Liver (tissue), 9 donors: ENCODE data around the gene PPIP5K1. TPM values are rescaled to one million over a fixed set of nuclear protein-coding genes. Genes with fewer than 3 reads are reported as not detected.

ENCODE experiments used
- DNase-seq: peaks from one replicate; pipeline ENCODE4 v3.0.0-alpha.2; 2017; ENCODE audit warnings: low spot score
- H3K27ac ChIP-seq, 2 donors: one replicate each; pipeline ENCODE4 v1.7.0; 2013; ENCODE audit warnings: inconsistent platforms in 2 of 2, low read length in 2 of 2, control low read depth in 1 of 2, low read depth in 1 of 2, mild to moderate bottlenecking in 1 of 2
- H3K27me3 ChIP-seq, 4 donors: one replicate each; pipeline versions ENCODE4 v1.6.1 to v1.7.0; 2013; ENCODE audit warnings: low read length in 3 of 4, inconsistent platforms in 1 of 4, mild to moderate bottlenecking in 1 of 4, moderate library complexity in 1 of 4; ENCODE audit not compliant: control insufficient read depth in 4 of 4, insufficient read depth in 4 of 4
- H3K36me3 ChIP-seq, 4 donors: one replicate each; pipeline versions ENCODE4 v1.6.1 to v1.7.0; 2013; ENCODE audit warnings: low read length in 3 of 4, mild to moderate bottlenecking in 3 of 4, low read depth in 1 of 4, moderate library complexity in 1 of 4; ENCODE audit not compliant: control insufficient read depth in 4 of 4, insufficient read depth in 3 of 4
- H3K4me1 ChIP-seq, 4 donors: one replicate each; pipeline versions ENCODE4 v1.6.1 to v1.7.0; 2013; ENCODE audit warnings: low read length in 3 of 4, mild to moderate bottlenecking in 3 of 4, moderate library complexity in 1 of 4; ENCODE audit not compliant: control insufficient read depth in 4 of 4, insufficient read depth in 4 of 4
- H3K4me3 ChIP-seq, 3 donors: one replicate each; pipeline versions ENCODE4 v1.6.1 to v1.7.0; 2013; ENCODE audit warnings: low read length in 3 of 3, control low read depth in 1 of 3, low read depth in 1 of 3, mild to moderate bottlenecking in 1 of 3
- H3K9ac ChIP-seq, 2 donors: one replicate each; pipeline ENCODE4 v1.7.0; 2013; ENCODE audit warnings: low read length in 2 of 2, mild to moderate bottlenecking in 2 of 2, moderate library complexity in 2 of 2, control low read depth in 1 of 2, low read depth in 1 of 2
- H3K9me3 ChIP-seq, 4 donors: one replicate each; pipeline versions ENCODE4 v1.6.1 to v1.7.0; 2013; ENCODE audit warnings: low read length in 3 of 4; ENCODE audit not compliant: control insufficient read depth in 4 of 4
- EGR1 ChIP-seq, 2 donors: IDR thresholded peaks; 2 replicates each; pipeline ENCODE4 v1.6.1; 2016 to 2018; ENCODE audit warnings: antibody characterized with exemption in 2 of 2, low read depth in 2 of 2
- FOXA1 ChIP-seq: IDR thresholded peaks from 2 replicates; pipeline ENCODE4 v1.6.1; 2016; ENCODE audit warnings: antibody characterized with exemption
- FOXA2 ChIP-seq: IDR thresholded peaks from 2 replicates; pipeline ENCODE4 v1.6.1; 2016; ENCODE audit warnings: antibody characterized with exemption
- GABPA ChIP-seq, 2 donors: IDR thresholded peaks in 1 of 2; conservative IDR thresholded peaks in 1 of 2; 2 replicates each; pipeline ENCODE4 v1.6.1; 2016; ENCODE audit warnings: antibody characterized with exemption in 2 of 2, mild to moderate bottlenecking in 1 of 2, moderate library complexity in 1 of 2
- HNF4A ChIP-seq, 2 donors: conservative IDR thresholded peaks; 2 replicates each; pipeline ENCODE4 v1.6.1; 2016; ENCODE audit warnings: antibody characterized with exemption in 2 of 2, mild to moderate bottlenecking in 2 of 2
- HNF4G ChIP-seq: IDR thresholded peaks from 2 replicates; pipeline ENCODE4 v1.6.1; 2016; ENCODE audit warnings: antibody characterized with exemption
- JUND ChIP-seq, 2 donors: IDR thresholded peaks; 2 replicates each; pipeline ENCODE4 v1.6.1; 2016; ENCODE audit warnings: antibody characterized with exemption in 2 of 2
- NR2F2 ChIP-seq: IDR thresholded peaks from 2 replicates; pipeline ENCODE4 v1.6.1; 2016; ENCODE audit warnings: antibody characterized with exemption
- RAD21 ChIP-seq, 2 donors: IDR thresholded peaks; 2 replicates each; pipeline ENCODE4 v1.6.1; 2016; ENCODE audit warnings: antibody characterized with exemption in 2 of 2, mild to moderate bottlenecking in 2 of 2
- REST ChIP-seq: IDR thresholded peaks from 2 replicates; pipeline ENCODE4 v1.6.1; 2016; ENCODE audit warnings: antibody characterized with exemption, mild to moderate bottlenecking
- RXRA ChIP-seq, 2 donors: IDR thresholded peaks; 2 replicates each; pipeline ENCODE4 v1.6.1; 2017 to 2018; ENCODE audit warnings: antibody characterized with exemption in 2 of 2, mild to moderate bottlenecking in 1 of 2
- SP1 ChIP-seq: IDR thresholded peaks from 2 replicates; pipeline ENCODE4 v1.6.1; 2018; ENCODE audit warnings: antibody characterized with exemption, mild to moderate bottlenecking
- TAF1 ChIP-seq: conservative IDR thresholded peaks from 2 replicates; pipeline ENCODE4 v1.6.1; 2016; ENCODE audit warnings: antibody characterized with exemption, mild to moderate bottlenecking
- YY1 ChIP-seq: IDR thresholded peaks from 2 replicates; pipeline ENCODE4 v1.6.1; 2016; ENCODE audit warnings: antibody characterized with exemption, mild to moderate bottlenecking
- WGBS: extraction: QIAGEN DNeasy Blood & Tissue Kit; methylation state at CpG from one replicate; pipeline ENCODE4 v1.1.7; 2013; 5-methylcytosine and 5-hydroxymethylcytosine counted together
- polyA plus RNA-seq, 2 donors: library from polyadenylated mRNA; stranded (reverse) in 1 of 2; unstranded in 1 of 2; fragments of 200-250 nt in 1 of 2; fragments of >200 nt in 1 of 2; fragmentation: Nextera tagmentation in 1 of 2; extraction: Ambion mirVana in 1 of 2; gene quantifications; one replicate each; pipeline versions ENCODE4 v1.2.1 to v1.2.3, GENCODE V29; 2013 to 2015
- total RNA-seq, 2 donors: library from RNA; depleted of rRNA; stranded (reverse); fragments of >200 nt; gene quantifications; one replicate each; pipeline ENCODE4 v1.2.3, GENCODE V29; 2014
- TF ChIP-seq, protein P1 (sequence below): IDR thresholded peaks from 2 replicates; pipeline ENCODE4 v1.6.1; 2016; ENCODE audit warnings: antibody characterized with exemption
- TF ChIP-seq, protein P2 (sequence below): IDR thresholded peaks from 2 replicates; pipeline ENCODE4 v1.6.1; 2016; ENCODE audit warnings: antibody characterized with exemption
- TF ChIP-seq, protein P3 (sequence below): fragments of 150-350 bp; IDR thresholded peaks from 2 replicates; pipeline ENCODE4 v1.5.1; 2017; ENCODE audit warnings: improper control_type of control experiment, low read depth, low read length; ENCODE audit not compliant: missing input control
- TF ChIP-seq, protein P4 (sequence below): IDR thresholded peaks from 2 replicates; pipeline ENCODE4 v1.6.1; 2016; ENCODE audit warnings: antibody characterized with exemption
- donor health status: healthy.
- donor health status: healthy.
- donor health status: healthy.
- donor health status: healthy.
- donor health status: healthy.

Gene PPIP5K1
- total and polyA plus RNA-seq, 4 donors: 2.5 to 18.2 (median 8.7) TPM

GRCh38 chr15:43505738-43506137 is 84.3 kb downstream of the PPIP5K1 start:
- Histone ChIP-seq H3K36me3 (no peaks in the 10 kb centered on the region), H3K27me3 (no peaks in the 10 kb centered on the region), H3K4me3 (no peak overlapping the region), H3K27ac (no peak overlapping the region), H3K4me1 (peaks cover 0 to 7% (median 4%) of the 10 kb centered on the region in 4 donors), H3K9ac (no peak overlapping the region), H3K9me3 (no peaks in the 10 kb centered on the region)
- 71% methylated on average over 1 of the region's 1 CpG for WGBS
- DNase-seq: no peak
- TF ChIP-seq EGR1 (IDR thresholded peaks at IDR 0.05; ENCODE audit: low read depth in 2 of 2) (no peak), SP1 (no peak), FOXA1 (no peak), GABPA (IDR thresholded peaks at IDR 0.05 in 1 of 2, conservative IDR thresholded peaks at IDR 0.05 in 1 of 2) (no peak)

DNA sequence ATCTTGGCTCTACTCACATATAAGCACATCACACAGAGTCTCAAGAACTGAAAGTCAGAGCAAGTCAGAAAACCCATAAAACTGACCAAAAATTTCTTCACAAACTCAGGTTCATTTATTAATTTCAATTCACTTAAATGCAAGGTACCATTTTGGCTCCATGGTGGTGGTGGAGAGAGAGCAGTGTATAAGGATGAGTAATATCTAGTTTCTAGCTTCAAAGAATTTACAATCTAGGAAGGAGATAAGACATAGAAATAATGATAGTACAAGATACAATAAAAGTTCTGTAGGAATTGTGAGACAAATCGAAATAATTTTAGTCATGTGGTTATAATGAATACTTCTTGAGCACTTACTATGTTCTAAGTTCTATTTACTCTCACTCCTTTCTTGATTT is 90.4 kb downstream of the PPIP5K1 start:
- Histone ChIP-seq H3K36me3 (no peaks in the 10 kb centered on the region), H3K9me3 (no peaks in the 10 kb centered on the region), H3K9ac (no peak overlapping the region), H3K4me1 (no peaks in the 10 kb centered on the region), H3K27me3 (no peaks in the 10 kb centered on the region), H3K27ac (no peak overlapping the region), H3K4me3 (no peak overlapping the region)
- TF ChIP-seq SP1: no peak
- TF ChIP-seq TAF1: no peak
- no peak for TF ChIP-seq NR2F2
- TF ChIP-seq, protein P1, sequence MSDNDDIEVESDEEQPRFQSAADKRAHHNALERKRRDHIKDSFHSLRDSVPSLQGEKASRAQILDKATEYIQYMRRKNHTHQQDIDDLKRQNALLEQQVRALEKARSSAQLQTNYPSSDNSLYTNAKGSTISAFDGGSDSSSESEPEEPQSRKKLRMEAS: no peak
- TF ChIP-seq YY1: no peak
- TF ChIP-seq FOXA1: no peak
- DNase-seq: no peak
- 83% methylated on average over 1 of the region's 1 CpG for WGBS

GRCh38 chr15:43498990-43499389 is 91.0 kb downstream of the PPIP5K1 start:
- no peaks in the 10 kb centered on the region for H3K36me3 ChIP-seq
- WGBS: 87% methylated on average over 3 of the region's 3 CpGs
- no peak overlapping the region for H3K4me3 ChIP-seq
- no peak overlapping the region for H3K9ac ChIP-seq
- no peaks in the 10 kb centered on the region for H3K4me1 ChIP-seq
- TF ChIP-seq YY1: no peak
- no peak for TF ChIP-seq RXRA (IDR thresholded peaks at IDR 0.05)
- TF ChIP-seq, protein P2, sequence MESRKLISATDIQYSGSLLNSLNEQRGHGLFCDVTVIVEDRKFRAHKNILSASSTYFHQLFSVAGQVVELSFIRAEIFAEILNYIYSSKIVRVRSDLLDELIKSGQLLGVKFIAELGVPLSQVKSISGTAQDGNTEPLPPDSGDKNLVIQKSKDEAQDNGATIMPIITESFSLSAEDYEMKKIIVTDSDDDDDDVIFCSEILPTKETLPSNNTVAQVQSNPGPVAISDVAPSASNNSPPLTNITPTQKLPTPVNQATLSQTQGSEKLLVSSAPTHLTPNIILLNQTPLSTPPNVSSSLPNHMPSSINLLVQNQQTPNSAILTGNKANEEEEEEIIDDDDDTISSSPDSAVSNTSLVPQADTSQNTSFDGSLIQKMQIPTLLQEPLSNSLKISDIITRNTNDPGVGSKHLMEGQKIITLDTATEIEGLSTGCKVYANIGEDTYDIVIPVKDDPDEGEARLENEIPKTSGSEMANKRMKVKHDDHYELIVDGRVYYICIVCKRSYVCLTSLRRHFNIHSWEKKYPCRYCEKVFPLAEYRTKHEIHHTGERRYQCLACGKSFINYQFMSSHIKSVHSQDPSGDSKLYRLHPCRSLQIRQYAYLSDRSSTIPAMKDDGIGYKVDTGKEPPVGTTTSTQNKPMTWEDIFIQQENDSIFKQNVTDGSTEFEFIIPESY: no peak
- TF ChIP-seq, protein P1: no peak
- TF ChIP-seq HNF4G: no peak
- no peak for TF ChIP-seq JUND (IDR thresholded peaks at IDR 0.05)
- no peak for TF ChIP-seq REST
- no peak for TF ChIP-seq RAD21 (IDR thresholded peaks at IDR 0.05)
- TF ChIP-seq, protein P3, sequence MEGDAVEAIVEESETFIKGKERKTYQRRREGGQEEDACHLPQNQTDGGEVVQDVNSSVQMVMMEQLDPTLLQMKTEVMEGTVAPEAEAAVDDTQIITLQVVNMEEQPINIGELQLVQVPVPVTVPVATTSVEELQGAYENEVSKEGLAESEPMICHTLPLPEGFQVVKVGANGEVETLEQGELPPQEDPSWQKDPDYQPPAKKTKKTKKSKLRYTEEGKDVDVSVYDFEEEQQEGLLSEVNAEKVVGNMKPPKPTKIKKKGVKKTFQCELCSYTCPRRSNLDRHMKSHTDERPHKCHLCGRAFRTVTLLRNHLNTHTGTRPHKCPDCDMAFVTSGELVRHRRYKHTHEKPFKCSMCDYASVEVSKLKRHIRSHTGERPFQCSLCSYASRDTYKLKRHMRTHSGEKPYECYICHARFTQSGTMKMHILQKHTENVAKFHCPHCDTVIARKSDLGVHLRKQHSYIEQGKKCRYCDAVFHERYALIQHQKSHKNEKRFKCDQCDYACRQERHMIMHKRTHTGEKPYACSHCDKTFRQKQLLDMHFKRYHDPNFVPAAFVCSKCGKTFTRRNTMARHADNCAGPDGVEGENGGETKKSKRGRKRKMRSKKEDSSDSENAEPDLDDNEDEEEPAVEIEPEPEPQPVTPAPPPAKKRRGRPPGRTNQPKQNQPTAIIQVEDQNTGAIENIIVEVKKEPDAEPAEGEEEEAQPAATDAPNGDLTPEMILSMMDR: no peak
- TF ChIP-seq HNF4A (conservative IDR thresholded peaks at IDR 0.05): no peak
- no peak for TF ChIP-seq GABPA (IDR thresholded peaks at IDR 0.05 in 1 of 2, conservative IDR thresholded peaks at IDR 0.05 in 1 of 2)
- no peak for TF ChIP-seq FOXA1
- TF ChIP-seq EGR1 (IDR thresholded peaks at IDR 0.05; ENCODE audit: low read depth in 2 of 2): no peak
- TF ChIP-seq NR2F2: no peak
- TF ChIP-seq TAF1: no peak
- no peak for TF ChIP-seq FOXA2
- TF ChIP-seq, protein P4, sequence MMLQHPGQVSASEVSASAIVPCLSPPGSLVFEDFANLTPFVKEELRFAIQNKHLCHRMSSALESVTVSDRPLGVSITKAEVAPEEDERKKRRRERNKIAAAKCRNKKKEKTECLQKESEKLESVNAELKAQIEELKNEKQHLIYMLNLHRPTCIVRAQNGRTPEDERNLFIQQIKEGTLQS: no peak
- TF ChIP-seq SP1: no peak
- no peaks in the 10 kb centered on the region for H3K9me3 ChIP-seq
- H3K27ac ChIP-seq: no peak overlapping the region
- DNase-seq: no peak
- H3K27me3 ChIP-seq: no peaks in the 10 kb centered on the region
